ENCODE measurements around the gene GABRB1.

The GABRB1 gene

GRCh38 chr4:47413521-47413920 lies 382.2 kb downstream of the GABRB1 start:
- DNase-seq: no peak

- DNase-seq: no peak
Measured at GRCh38 chr4:47415719-47416118, 384.4 kb downstream of the GABRB1 start.

DNA sequence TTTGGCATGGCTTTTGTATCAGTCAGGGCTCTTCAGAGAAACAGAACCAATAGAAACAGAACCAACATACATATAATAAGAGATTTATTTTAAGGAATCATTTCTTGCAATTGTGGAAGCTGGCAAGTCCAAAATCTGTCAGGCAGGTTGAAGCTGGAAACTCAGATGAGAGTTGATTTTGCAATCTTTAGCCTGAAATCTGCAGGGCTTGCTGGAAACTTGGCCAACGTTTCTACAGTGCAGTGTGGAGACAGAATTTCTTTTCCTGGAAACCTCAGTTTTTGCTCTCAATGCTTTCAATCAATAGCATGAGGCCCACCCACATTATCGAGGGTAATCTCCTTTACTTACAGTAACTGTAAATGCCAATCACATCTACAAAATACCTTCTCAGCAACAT lies 386.8 kb downstream of the GABRB1 start:
- no peak for DNase-seq

DNA sequence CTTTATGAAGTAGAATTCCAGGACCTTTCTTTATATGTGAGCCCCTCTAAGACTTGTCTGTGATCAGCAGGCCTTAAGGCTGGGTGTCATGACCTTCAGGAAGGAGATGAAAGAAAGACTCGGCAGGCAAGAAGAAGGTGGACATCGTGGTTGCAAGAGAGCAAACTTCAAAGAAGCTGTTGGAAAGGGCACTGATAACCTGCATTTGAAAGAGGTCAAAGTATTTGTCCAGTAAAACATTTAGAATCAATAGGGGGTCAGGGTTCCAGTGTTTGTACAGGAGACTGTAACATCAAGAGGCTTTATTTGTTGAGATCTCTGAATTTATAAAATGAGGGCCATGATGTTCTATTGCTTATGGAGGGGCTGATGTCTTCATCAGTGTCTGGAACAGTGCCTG lies 387.9 kb downstream of the GABRB1 start:
- DNase-seq: no peak

DNA sequence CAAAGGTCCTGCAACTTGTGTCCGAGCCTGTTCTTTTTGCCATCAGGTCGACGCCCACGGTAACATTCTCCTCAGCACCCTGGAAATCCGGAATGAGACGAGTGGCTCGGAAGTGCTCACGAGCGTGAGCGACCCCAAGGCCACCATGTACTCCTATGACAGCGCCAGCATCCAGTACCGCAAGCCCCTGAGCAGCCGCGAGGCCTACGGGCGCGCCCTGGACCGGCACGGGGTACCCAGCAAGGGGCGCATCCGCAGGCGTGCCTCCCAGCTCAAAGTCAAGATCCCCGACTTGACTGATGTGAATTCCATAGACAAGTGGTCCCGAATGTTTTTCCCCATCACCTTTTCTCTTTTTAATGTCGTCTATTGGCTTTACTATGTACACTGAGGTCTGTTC lies 394.3 kb downstream of the GABRB1 start:
- no peak for DNase-seq

GRCh38 chr4:47427935-47428334 lies 396.6 kb downstream of the GABRB1 start:
- no peak for DNase-seq

- DNase-seq: no peak
Measured at GRCh38 chr4:47432749-47433148, 401.4 kb downstream of the GABRB1 start.

DNA sequence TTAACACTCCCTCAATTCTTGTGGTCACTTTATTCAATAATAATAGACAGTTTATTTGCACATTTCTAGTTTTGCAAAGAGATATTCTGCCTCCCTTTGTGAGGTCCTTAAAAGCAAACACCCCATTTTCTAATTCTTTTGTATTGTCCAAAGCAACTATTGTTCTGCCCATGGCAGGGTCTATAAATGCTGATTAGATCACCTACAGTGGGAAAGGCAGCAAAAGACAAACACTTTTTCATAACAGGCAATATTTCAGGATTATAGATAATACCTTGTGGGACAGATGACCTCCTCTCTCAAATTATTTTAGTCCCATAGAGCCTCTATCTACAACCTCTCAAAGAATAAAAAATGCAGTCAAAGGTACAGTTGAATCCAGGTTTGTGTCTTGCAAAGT lies 403.6 kb downstream of the GABRB1 start:
- DNase-seq: no peak

DNA sequence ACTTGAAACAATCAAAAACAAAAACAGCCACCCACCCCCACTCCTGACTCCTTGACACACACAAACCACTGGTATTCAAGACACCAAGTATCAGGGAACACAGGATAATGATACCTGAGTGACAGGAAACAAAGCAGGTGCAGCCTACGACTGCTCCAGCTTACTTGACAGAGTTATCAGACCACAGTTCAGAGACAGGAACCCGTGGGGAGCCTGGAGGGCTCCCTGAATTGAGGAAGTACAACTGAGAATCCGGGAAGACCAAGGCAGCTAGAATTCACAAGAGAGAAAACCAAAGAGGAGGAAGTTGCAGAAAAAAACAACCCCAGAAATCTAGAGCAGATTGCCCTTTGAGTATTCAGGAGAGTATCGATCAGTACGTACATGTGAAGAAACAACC lies 411.6 kb downstream of the GABRB1 start:
- DNase-seq: no peak

GRCh38 chr4:47444031-47444430 lies 412.7 kb downstream of the GABRB1 start:
- DNase-seq: no peak

GRCh38 chr4:47451657-47452056 lies 420.3 kb downstream of the GABRB1 start:
- DNase-seq: no peak

DNA sequence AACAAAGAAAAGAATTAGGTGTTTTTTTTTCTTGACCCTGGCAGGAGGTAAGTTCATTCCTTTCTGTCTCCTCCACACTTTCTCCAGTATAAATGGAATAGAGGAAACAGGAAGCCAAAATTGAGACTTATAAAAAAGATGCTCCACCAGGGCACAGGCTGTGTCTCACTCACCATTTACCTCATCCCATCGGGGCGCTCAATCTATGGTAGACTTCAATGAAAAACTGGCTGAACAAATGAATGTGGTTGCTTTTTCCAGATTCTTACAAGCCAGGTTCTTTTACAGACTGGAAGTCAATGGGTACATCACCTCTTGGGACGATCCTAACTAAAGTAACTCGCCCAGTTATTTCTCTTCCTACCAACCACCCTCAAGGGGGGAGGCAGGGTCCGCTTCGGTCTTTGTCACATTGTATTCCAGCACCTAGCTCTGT lies 431.4 kb downstream of the GABRB1 start:
- no peak for DNase-seq

DNA sequence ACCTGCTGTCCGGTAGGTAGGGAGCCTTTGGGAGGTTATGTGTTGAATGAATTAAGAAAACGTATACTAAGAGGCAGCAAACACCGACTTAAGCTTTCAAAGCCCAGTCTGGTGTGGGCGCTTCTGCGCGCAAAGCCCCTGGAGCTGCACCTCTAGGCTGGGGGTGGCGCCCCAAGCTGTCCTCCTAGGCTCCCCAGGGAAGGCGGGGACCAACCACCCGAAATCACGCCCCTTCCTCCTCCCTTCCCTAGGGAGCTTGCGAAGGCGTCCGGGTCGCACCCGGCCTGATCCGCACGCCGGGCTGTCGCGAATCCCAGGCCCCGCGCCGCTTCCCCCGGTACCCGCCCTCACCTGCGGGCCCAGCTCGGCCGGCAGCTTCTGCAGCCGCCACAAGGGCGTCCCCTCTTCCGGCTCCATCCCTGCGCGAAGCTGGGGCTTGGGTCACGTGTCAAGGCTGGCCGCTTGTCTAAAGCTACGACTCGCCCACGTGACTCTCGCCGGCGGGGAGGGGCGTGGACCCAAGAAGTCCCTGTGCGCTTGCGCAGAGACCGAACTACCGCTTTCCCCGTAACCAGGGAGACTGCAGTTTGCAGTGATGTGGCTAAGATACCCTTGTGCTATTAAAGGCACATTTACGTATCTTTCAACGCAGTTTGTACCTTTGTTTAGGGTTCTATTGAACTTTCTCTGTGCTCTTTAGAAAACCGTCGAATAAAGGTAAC lies 432.0 kb downstream of the GABRB1 start, which contains the start of gene COMMD8:
Gene COMMD8, minus strand, starts transcription at position 468 of the 722 bp plus-strand sequence. Its CDS starts 51 bp downstream, at position 417.
- DNase-seq: peak; percentile 97

- no peak for DNase-seq
Measured at GRCh38 chr4:47465004-47465403, 433.6 kb downstream of the GABRB1 start.

GRCh38 chr4:47466056-47466785 lies 434.9 kb downstream of the GABRB1 start:
- no peak for DNase-seq

- DNase-seq: no peak
Measured at GRCh38 chr4:47468706-47469365, 437.5 kb downstream of the GABRB1 start.

DNA sequence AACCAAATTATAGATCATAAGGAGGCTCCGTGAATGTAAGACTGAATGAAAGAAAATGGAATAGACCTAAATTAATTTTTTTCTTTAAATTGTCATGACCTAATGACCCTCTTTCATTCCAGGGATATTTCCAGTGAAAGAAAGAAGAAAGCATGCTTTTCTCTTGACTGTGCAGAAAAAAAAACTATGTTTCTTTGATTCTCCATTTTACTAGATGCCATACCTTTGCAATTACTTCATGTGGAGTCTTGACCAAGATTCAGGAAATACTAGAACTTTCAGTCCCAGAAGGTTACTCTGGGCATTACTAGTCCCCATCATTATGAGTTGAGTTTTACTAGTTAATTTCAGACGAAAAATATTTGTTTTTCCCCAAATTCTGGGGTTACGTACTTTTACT lies 438.6 kb downstream of the GABRB1 start:
- DNase-seq: no peak

DNA sequence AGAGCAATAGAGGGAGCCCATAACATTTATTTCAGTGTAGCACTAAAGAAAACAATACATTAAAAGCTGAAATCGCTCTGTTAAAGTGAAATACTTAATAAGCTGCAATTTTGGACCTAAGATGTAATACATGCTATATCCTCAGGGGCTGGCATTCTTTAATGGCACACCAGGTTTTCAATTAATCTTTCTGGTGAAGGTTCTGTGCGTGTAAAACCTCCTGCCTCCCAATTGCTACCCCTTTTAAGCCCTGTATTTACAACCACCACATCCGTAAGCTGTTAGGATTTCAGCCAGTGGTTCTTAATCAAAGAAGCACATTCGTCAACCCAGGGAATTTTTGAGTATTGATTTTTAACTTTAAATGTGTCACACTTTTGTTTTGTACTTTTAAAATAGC lies 439.7 kb downstream of the GABRB1 start:
- DNase-seq: no peak

DNA sequence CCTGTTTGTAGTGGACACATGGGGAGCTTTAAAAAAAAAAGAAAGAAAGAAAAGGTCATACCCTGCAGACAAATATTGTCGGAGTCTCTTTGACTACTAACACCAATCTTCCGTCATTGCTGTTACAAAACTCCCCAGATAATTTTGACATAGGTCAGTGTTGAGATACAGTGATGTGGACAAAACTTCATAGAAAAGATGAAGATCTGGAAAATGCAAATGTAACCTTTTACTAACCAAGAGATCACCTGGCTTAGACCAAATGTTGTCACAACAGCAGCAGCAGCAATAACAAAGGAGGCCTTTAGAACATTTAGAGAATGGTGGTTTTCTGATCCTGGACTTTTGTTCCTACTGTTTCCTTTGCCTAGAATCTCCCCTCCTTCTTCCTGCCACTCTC lies 440.2 kb downstream of the GABRB1 start:
- DNase-seq: no peak

GRCh38 chr4:47473141-47473750 lies 441.9 kb downstream of the GABRB1 start:
- DNase-seq: no peak

DNA sequence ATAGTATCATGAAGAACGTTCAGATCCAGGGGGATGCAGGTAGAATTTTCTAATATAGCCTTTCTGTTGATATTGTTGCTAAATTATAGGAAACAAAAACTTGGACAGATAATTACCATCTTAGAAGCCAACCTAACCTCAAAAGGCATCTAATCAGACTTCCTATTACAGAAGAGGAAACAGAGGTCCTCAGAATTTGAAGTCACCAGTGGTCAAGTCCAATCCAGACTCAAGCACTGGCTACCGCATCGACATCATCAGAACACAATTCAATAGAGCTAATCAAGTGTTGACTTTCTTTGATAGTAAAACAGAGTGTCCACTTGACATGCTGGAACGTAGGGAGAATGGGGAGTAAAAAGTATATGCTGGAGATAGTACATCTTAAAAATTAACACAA lies 443.4 kb downstream of the GABRB1 start:
- no peak for DNase-seq

GRCh38 chr4:47475411-47475810 lies 444.0 kb downstream of the GABRB1 start:
- no peak for DNase-seq
